Naive thymus-derived CD8-positive, alpha-beta T cell (primary cell): ENCODE data around the gene DGKE. TPM values are rescaled to one million over a fixed set of nuclear protein-coding genes. Genes with fewer than 3 reads are reported as not detected.
A peak's percentile ranks its signal among the peaks of the same experiment; 100 is the strongest.

ENCODE experiments used
- ATAC-seq, 2 donors: fragments of 150-1000 bp; cut with Tn5 transposase in 1 of 2; sonication (Bioruptor Pico), chemical (Tn5 transposase) in 1 of 2; 1 replicate in 1 of 2; 2 replicates in 1 of 2; pipeline ENCODE4 v1.10.0; 2021; ENCODE audit warnings: mild to moderate bottlenecking in 2 of 2, moderate library complexity in 2 of 2
- POLR2A ChIA-PET: fragments of 350-600 bp; sonication (Branson Sonifier 250); formaldehyde crosslinking; loops from one replicate; lab custom pipeline; 2021; ENCODE audit warnings: antibody characterized with exemption; lab: Charles Lee
- DNase-seq, 10 donors: peaks; one replicate each; pipeline versions ENCODE4 v3.0.0 to v3.0.0-alpha.2; 2020 to 2022
- H3K27ac Mint-ChIP-seq, 10 donors: one replicate each; pipeline ENCODE4 v1.8.0; 2020 to 2022; ENCODE audit warnings: mild to moderate bottlenecking in 10 of 10, mixed read lengths in 10 of 10, moderate library complexity in 4 of 10, inconsistent platforms in 1 of 10
- H3K27me3 Mint-ChIP-seq, 5 donors: one replicate each; pipeline ENCODE4 v1.8.0; 2021 to 2022; ENCODE audit warnings: mixed read lengths in 5 of 5
- H3K36me3 Mint-ChIP-seq, 3 donors: one replicate each; pipeline ENCODE4 v1.8.0; 2020 to 2022; ENCODE audit warnings: mixed read lengths in 3 of 3, mild to moderate bottlenecking in 2 of 3, inconsistent platforms in 1 of 3
- H3K4me1 Mint-ChIP-seq, 4 donors: one replicate each; pipeline ENCODE4 v1.8.0; 2021 to 2022; ENCODE audit warnings: mixed read lengths in 4 of 4
- H3K4me3 Mint-ChIP-seq, 10 donors: one replicate each; pipeline ENCODE4 v1.8.0; 2020 to 2022; ENCODE audit warnings: mild to moderate bottlenecking in 10 of 10, mixed read lengths in 10 of 10, moderate library complexity in 6 of 10, inconsistent platforms in 1 of 10
- H3K9me3 Mint-ChIP-seq, 9 donors: one replicate each; pipeline ENCODE4 v1.8.0; 2020 to 2022; ENCODE audit warnings: mixed read lengths in 9 of 9, mild to moderate bottlenecking in 3 of 9, inconsistent platforms in 1 of 9, moderate library complexity in 1 of 9
- polyA plus RNA-seq, 3 donors: library from polyadenylated mRNA; unstranded; fragments of 300-500 nt; fragmentation: Illumina TruSeq; gene quantifications; one replicate each; pipeline ENCODE4 v1.2.3, GENCODE V29; 2021
- total RNA-seq, 8 experiments: library from RNA in 2 of 8; stranded (reverse) in 2 of 8; gene quantifications; one replicate each; pipeline ENCODE4 v1.2.3 and lab custom pipeline; 2021 to 2026

The DGKE gene
- total and polyA plus RNA-seq, 5 experiments from 2014 or later, result 3.8 to 45.8 (median 4.7) TPM

DNA sequence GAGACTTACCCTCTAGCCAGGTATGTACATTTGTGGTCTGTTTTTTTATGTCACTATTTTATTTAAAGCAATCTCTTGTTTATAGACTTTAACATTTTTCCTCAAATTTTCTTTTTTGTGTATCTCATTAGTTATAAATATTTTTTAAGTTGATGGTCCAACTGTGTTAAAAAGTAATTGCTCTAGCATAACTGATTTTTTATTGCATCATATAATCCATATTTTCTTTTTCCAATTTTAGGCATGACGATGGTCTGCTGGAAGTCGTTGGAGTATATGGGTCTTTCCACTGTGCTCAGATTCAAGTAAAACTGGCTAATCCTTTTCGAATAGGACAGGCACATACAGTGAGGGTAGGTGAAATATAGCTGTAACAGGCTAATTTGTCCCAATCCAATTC, 27.9 kb downstream of the DGKE start:
- Mint-ChIP-seq H3K4me1 (peaks cover 0 to 2% (median 0%) of the 10 kb centered on the region in 4 donors), H3K36me3 (peaks cover 0 to 72% (median 8%) of the 10 kb centered on the region in 3 donors), H3K27ac (no peak overlapping the region), H3K9me3 (no peaks in the 10 kb centered on the region), H3K27me3 (no peaks in the 10 kb centered on the region), H3K4me3 (no peak overlapping the region)
- DNase-seq (no peak), ATAC-seq (no peak)
- POLR2A ChIA-PET, result interaction anchor here (0.7 to 1.7 kb wide), 2 partner anchors 24 to 27 kb away, joined by 3 to 4 read pairs; partner anchors contain the start of gene DGKE

DNA sequence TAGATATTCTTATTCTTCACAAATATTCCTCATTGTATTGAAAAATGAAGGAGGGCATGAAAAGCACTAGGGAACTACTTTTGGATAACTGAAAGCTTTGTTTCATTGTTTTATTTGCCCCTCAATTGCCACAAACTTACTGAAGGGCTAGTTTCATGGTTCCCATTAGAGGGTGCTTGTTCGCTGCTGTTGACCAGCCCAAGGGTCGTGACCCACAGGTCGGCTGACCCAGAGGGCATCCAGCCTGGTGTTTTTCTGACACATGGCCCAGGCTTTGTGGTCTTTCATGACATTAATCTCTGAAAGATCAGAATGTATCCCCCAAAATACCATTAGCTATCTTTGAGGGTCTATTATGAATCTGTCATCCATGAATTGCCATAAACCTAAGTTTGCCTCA, 30.0 kb downstream of the DGKE start:
- Mint-ChIP-seq H3K27ac (peak overlapping the region in 1 of 10 donors; percentile 32), H3K4me3 (no peak overlapping the region), H3K27me3 (no peaks in the 10 kb centered on the region), H3K4me1 (peaks cover 0 to 2% (median 0%) of the 10 kb centered on the region in 4 donors), H3K36me3 (peaks cover 0 to 58% (median 2%) of the 10 kb centered on the region in 3 donors), H3K9me3 (no peaks in the 10 kb centered on the region)
- no peak for ATAC-seq
- DNase-seq, result no peak
- POLR2A ChIA-PET, result no interaction called here

DNA sequence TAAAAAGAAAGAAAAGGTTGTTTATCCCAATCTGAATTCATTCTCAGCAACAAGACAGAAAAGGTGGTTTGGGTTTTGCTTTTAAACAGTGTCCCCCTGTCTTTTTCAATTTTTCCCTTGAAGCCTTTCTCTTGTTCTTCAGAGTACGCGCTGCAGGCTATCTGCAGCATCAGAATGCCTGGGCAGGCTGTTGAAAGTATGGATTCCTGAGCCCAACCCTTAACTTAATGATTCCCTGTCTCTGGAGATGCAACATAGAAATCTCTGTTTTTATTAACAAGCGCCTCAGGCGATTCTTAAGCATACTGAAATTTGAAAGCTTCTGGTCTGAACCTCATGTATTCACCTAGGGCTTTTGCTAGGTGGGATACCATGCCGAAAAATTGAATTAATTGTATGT, 32.1 kb downstream of the DGKE start:
- ATAC-seq (no peak), DNase-seq (no peak)
- Mint-ChIP-seq H3K27me3 (no peaks in the 10 kb centered on the region), H3K4me3 (no peak overlapping the region), H3K36me3 (peaks cover 0 to 42% (median 0%) of the 10 kb centered on the region in 3 donors), H3K27ac (peak overlapping the region in 1 of 10 donors; percentile 43), H3K9me3 (no peaks in the 10 kb centered on the region), H3K4me1 (peaks cover 0 to 4% (median 0%) of the 10 kb centered on the region in 4 donors)
- POLR2A ChIA-PET, result no interaction called here

DNA sequence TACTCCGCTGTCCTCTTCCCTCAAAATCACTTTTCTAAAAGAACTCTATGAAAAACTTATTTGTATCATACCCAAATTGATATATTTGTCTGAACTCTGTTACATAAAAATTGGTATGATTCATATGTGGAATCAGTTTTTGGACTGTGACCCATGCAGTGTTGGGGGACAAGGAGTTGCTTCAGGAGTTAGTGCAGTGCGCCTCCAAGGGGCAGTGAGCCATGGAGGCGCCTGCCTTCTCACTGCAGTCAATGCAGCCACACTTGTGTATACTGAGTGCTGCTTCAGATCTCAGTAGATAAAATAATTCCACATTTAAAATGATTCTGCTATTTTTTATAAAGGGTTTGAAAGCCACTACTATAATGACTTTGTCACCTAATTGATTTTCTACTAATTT, 32.5 kb downstream of the DGKE start:
- H3K4me3 Mint-ChIP-seq, result no peak overlapping the region
- DNase-seq, result peak in 2 of 10 donors; percentile 6 to 11
- H3K27me3 Mint-ChIP-seq, result no peaks in the 10 kb centered on the region
- ATAC-seq, result peak; percentile 48 to 56
- H3K27ac Mint-ChIP-seq, result no peak overlapping the region
- POLR2A ChIA-PET, result no interaction called here
- H3K9me3 Mint-ChIP-seq, result no peaks in the 10 kb centered on the region
- peaks cover 0 to 4% (median 0%) of the 10 kb centered on the region in 4 donors for H3K4me1 Mint-ChIP-seq
- H3K36me3 Mint-ChIP-seq, result peaks cover 0 to 38% (median 0%) of the 10 kb centered on the region in 3 donors

- peaks cover 0 to under 1% (median 0%) of the 10 kb centered on the region in 5 donors for H3K27me3 Mint-ChIP-seq
- H3K27ac Mint-ChIP-seq, result peak overlapping the region in 4 of 10 donors; percentile 11 to 63 (median 52)
- peaks cover 0 to 24% (median 0%) of the 10 kb centered on the region in 3 donors for H3K36me3 Mint-ChIP-seq
- DNase-seq, result no peak
- no peak for ATAC-seq
- POLR2A ChIA-PET, result interaction anchor here (0.6 to 0.7 kb wide), 2 partner anchors 93 to 225 kb away, joined by 4 to 5 read pairs; partner anchors contain the start of gene COIL
- no peak overlapping the region for H3K4me3 Mint-ChIP-seq
- peaks cover 0 to 4% (median 0%) of the 10 kb centered on the region in 4 donors for H3K4me1 Mint-ChIP-seq
- H3K9me3 Mint-ChIP-seq, result no peaks in the 10 kb centered on the region
Observed at GRCh38 chr17:56867948-56868376, 34.0 kb downstream of the DGKE start.

DNA sequence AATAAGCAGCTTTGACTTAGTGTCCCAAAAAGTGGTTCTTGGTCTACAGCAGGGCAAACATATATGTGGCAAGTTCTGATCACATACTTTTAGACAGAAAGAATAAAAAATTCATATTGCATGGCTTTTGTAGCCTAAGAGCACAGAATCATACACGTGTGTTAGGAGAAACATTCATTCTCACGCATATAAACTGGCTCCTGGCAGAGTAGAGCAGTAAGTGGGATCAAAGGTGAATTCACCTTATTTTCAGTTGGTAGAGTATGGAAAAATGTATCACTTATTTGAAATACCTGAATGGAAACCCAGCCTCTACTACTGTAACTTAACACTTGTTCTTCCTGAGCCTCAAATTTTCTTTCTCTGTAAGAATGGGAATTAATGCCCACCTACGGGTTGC, 34.8 kb downstream of the DGKE start:
- H3K27ac Mint-ChIP-seq, result peak overlapping the region in 2 of 10 donors; percentile 35 to 41
- POLR2A ChIA-PET, result no interaction called here
- ATAC-seq (no peak), DNase-seq (no peak)
- peaks cover 0 to 8% (median 0%) of the 10 kb centered on the region in 5 donors for H3K27me3 Mint-ChIP-seq
- peaks cover 0 to 19% (median 0%) of the 10 kb centered on the region in 3 donors for H3K36me3 Mint-ChIP-seq
- no peaks in the 10 kb centered on the region for H3K9me3 Mint-ChIP-seq
- peaks cover 0 to 4% (median 0%) of the 10 kb centered on the region in 4 donors for H3K4me1 Mint-ChIP-seq
- H3K4me3 Mint-ChIP-seq, result no peak overlapping the region

- H3K27ac Mint-ChIP-seq, result peak overlapping the region in 3 of 10 donors; percentile 40 to 42 (median 40)
- no peak for ATAC-seq
- POLR2A ChIA-PET, result interaction anchor here (0.8 kb wide), 1 partner anchor 18 kb away, joined by 3 read pairs; no protein-coding TSS in a partner anchor
- H3K9me3 Mint-ChIP-seq, result no peaks in the 10 kb centered on the region
- peaks cover 0 to 4% (median 0%) of the 10 kb centered on the region in 4 donors for H3K4me1 Mint-ChIP-seq
- peaks cover 0 to 8% (median 0%) of the 10 kb centered on the region in 3 donors for H3K36me3 Mint-ChIP-seq
- H3K4me3 Mint-ChIP-seq, result no peak overlapping the region
- peaks cover 0 to 22% (median 5%) of the 10 kb centered on the region in 5 donors for H3K27me3 Mint-ChIP-seq
- no peak for DNase-seq
Observed at GRCh38 chr17:56870081-56870651, 36.2 kb downstream of the DGKE start.

GRCh38 chr17:56876766-56877179, 42.8 kb downstream of the DGKE start:
- Mint-ChIP-seq H3K4me3 (no peak overlapping the region), H3K27ac (no peak overlapping the region), H3K4me1 (peaks cover 0 to 7% (median 5%) of the 10 kb centered on the region in 4 donors), H3K27me3 (peaks cover 0 to 22% (median 9%) of the 10 kb centered on the region in 5 donors), H3K9me3 (no peaks in the 10 kb centered on the region), H3K36me3 (no peaks in the 10 kb centered on the region)
- POLR2A ChIA-PET, result no interaction called here
- no peak for ATAC-seq
- DNase-seq, result no peak

DNA sequence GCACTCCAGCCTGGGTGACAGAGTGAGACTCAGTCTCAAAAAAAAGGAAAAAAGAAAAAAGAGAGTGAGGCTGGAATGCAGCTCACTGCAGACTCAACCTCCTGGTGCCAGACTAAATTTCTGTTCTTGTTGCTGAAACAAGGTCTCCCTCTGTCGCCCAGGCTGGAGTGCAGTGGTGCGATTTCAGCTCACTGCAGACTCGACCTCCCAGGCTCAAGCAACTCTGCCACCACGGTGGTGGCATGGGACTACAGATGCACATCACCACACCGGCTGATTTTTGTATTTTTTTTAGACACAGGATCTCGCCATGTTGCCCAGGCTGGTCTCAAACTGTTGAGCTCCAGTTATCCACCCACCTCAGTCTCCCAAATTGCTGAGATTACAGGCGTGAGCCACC, 45.3 kb downstream of the DGKE start:
- Mint-ChIP-seq H3K27me3 (peaks cover 0 to 12% (median 8%) of the 10 kb centered on the region in 5 donors), H3K36me3 (no peaks in the 10 kb centered on the region), H3K4me1 (peaks cover 0 to 7% (median 5%) of the 10 kb centered on the region in 4 donors), H3K4me3 (no peak overlapping the region), H3K9me3 (no peaks in the 10 kb centered on the region), H3K27ac (no peak overlapping the region)
- no peak for DNase-seq
- POLR2A ChIA-PET, result no interaction called here
- ATAC-seq, result no peak

- POLR2A ChIA-PET, result no interaction called here
- Mint-ChIP-seq H3K4me3 (no peak overlapping the region), H3K9me3 (no peaks in the 10 kb centered on the region), H3K4me1 (peaks cover 0 to 7% (median 5%) of the 10 kb centered on the region in 4 donors), H3K27me3 (peaks cover 0 to 7% (median 3%) of the 10 kb centered on the region in 5 donors), H3K36me3 (no peaks in the 10 kb centered on the region), H3K27ac (no peak overlapping the region)
- DNase-seq, result no peak
- no peak for ATAC-seq
Observed at GRCh38 chr17:56880133-56880532, 46.2 kb downstream of the DGKE start.

GRCh38 chr17:56880571-56880970, 46.6 kb downstream of the DGKE start:
- no peak for ATAC-seq
- H3K27ac Mint-ChIP-seq, result no peak overlapping the region
- POLR2A ChIA-PET, result no interaction called here

GRCh38 chr17:56881685-56882295, 47.8 kb downstream of the DGKE start:
- Mint-ChIP-seq H3K27me3 (peaks cover 0 to 5% (median 0%) of the 10 kb centered on the region in 5 donors), H3K4me1 (peaks cover 0 to 7% (median 5%) of the 10 kb centered on the region in 4 donors), H3K4me3 (no peak overlapping the region), H3K9me3 (no peaks in the 10 kb centered on the region), H3K36me3 (peaks cover 0 to 2% (median 2%) of the 10 kb centered on the region in 3 donors), H3K27ac (no peak overlapping the region)
- DNase-seq (no peak), ATAC-seq (no peak)
- POLR2A ChIA-PET, result no interaction called here

More at GRCh38 chr17:56880571-56880970, 46.6 kb downstream of the DGKE start:
- Mint-ChIP-seq H3K27me3 (peaks cover 0 to 7% (median 3%) of the 10 kb centered on the region in 5 donors), H3K4me3 (no peak overlapping the region), H3K4me1 (peaks cover 0 to 7% (median 5%) of the 10 kb centered on the region in 4 donors), H3K36me3 (no peaks in the 10 kb centered on the region), H3K9me3 (no peaks in the 10 kb centered on the region)
- DNase-seq, result no peak

DNA sequence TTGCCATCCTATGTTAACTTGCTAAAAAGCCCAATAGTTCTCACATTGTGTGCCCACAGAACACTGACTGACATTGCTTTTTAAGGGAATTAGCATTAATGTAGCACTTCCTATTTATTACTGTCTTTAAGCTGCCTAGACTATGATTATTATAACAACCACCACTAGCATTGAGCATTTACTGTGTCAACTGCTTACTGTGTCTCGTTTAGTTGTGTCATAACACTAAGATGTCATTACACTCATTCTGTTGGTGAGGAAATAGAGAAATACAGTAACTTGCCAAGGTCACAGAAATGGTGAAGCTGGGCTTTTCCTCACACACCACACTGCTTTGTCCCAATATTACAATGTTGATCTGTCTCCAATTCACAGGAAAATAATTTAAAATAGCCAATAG, 49.7 kb downstream of the DGKE start:
- Mint-ChIP-seq H3K27me3 (no peaks in the 10 kb centered on the region), H3K27ac (peak overlapping the region in 1 of 10 donors; percentile 51), H3K4me1 (peaks cover 0 to 5% (median under 1%) of the 10 kb centered on the region in 4 donors), H3K9me3 (peaks cover 0 to 16% (median 12%) of the 10 kb centered on the region in 9 donors), H3K4me3 (no peak overlapping the region), H3K36me3 (peaks cover 13 to 19% (median 15%) of the 10 kb centered on the region in 3 donors)
- DNase-seq (no peak), ATAC-seq (no peak)
- POLR2A ChIA-PET, result no interaction called here
